RWPE1 (cell line): ENCODE measurements around the gene THBS2.

ENCODE experiments used
- CTCF ChIA-PET: fragments of 350-600 bp; sonication (Branson Sonifier 250); formaldehyde crosslinking; extraction: SDS; loops from one replicate; lab custom pipeline; 2021; lab: Yijun Ruan, JAX
- POLR2A ChIA-PET: fragments of 400-600 bp; formaldehyde crosslinking; extraction: SDS; loops from one replicate; lab custom pipeline; 2020; ENCODE audit warnings: antibody characterized with exemption; ENCODE audit not compliant: low non-redundant PET; lab: Yijun Ruan, JAX
- DNase-seq: peaks from one replicate; pipeline ENCODE4 v3.0.0; 2012; ENCODE audit warnings: low spot score
- H3K27ac ChIP-seq: fragments of 450-650 bp; 2 replicates; pipeline ENCODE4 v1.5.1; 2017
- TF ChIP-seq, protein P1 (sequence below): fragments of 450-650 bp; conservative IDR thresholded peaks from 2 replicates; pipeline ENCODE4 v1.5.1; 2017; ENCODE audit warnings: low read depth, mild to moderate bottlenecking

THBS2 gene

DNA sequence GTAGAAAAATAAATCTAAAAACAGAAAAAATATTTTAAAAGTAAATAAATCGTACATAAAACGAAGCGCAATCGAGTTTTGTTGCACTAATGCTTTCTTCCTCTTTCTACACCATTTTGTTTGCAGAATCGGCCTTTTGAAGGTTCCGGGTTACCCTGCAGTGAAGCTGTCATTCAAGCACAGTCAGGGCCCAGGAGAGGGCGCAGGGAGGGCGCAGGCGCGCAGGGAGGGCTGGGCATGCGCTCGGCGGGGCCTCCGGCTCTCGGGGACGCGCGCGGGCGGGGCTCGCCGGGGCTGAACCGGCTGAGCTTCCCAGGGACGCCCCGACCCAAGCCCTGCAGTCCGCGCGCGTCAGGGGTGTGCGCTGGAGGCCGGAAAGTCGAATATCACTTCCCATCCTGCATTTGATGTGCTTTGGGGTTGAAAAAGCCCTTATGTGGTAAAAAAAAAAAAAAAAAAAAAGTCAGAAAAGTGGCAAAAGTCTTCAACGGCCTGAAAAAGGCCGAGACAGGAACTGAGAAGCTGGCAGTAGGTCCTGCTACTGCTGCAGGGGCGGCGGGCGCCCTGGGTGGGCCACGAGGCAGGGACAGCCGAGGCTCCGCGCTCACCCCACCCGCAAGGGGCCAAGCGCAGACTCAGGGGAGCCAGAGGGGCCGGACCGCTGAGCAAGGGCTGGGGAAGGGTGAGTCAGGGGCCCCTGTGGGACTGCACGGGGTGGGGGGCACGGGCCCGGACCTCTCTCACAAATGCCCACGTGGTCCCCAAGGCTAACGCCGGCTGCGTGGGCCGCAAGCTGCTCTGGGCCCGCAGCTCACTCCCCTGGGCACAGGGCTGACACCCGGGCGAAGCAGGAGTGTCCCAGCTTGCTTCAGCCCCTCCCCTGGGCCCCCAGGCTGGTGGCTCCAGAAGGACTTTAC is 40.5 kb downstream of the THBS2 start:
- peak overlapping the region; percentile 90 for H3K27ac ChIP-seq
- TF ChIP-seq, protein P1, sequence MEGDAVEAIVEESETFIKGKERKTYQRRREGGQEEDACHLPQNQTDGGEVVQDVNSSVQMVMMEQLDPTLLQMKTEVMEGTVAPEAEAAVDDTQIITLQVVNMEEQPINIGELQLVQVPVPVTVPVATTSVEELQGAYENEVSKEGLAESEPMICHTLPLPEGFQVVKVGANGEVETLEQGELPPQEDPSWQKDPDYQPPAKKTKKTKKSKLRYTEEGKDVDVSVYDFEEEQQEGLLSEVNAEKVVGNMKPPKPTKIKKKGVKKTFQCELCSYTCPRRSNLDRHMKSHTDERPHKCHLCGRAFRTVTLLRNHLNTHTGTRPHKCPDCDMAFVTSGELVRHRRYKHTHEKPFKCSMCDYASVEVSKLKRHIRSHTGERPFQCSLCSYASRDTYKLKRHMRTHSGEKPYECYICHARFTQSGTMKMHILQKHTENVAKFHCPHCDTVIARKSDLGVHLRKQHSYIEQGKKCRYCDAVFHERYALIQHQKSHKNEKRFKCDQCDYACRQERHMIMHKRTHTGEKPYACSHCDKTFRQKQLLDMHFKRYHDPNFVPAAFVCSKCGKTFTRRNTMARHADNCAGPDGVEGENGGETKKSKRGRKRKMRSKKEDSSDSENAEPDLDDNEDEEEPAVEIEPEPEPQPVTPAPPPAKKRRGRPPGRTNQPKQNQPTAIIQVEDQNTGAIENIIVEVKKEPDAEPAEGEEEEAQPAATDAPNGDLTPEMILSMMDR, result peak; percentile 60
- CTCF ChIA-PET, result interaction anchor here (0.5 to 1.1 kb wide), 8 partner anchors 130 to 1337 kb away, joined by 3 to 7 read pairs (median 4); no protein-coding TSS in a partner anchor
- POLR2A ChIA-PET, result interaction anchor here (0.6 to 0.7 kb wide), 3 partner anchors 49 to 75 kb away, joined by 3 to 5 read pairs (median 4); no protein-coding TSS in a partner anchor
- peak; percentile 93 for DNase-seq

DNA sequence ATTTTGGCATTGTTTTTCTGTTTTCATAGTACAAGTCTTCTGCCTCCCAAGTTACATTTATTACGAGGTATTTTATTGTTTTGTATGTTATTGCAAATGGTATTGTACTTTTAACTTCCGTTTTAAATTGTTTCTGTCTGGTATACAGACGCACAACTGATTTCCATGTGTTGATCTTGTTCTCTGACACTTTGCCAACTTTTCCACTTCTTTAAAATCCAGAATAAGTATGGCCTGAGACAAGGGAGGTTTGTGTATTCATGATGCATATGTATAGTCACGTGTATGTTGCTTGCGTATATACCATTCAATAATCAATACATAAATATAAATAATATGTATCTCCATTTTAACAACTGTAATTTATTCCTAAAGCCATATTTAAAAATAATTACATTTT is 41.2 kb downstream of the THBS2 start:
- TF ChIP-seq, protein P1, result no peak
- DNase-seq, result no peak
- POLR2A ChIA-PET, result interaction anchor here (0.7 kb wide), 1 partner anchor 49 kb away, joined by 5 read pairs; no protein-coding TSS in a partner anchor
- CTCF ChIA-PET, result interaction anchor here (0.6 to 1.1 kb wide), 3 partner anchors 131 to 142 kb away, joined by 3 to 5 read pairs (median 4); no protein-coding TSS in a partner anchor
- H3K27ac ChIP-seq, result no peak overlapping the region

DNA sequence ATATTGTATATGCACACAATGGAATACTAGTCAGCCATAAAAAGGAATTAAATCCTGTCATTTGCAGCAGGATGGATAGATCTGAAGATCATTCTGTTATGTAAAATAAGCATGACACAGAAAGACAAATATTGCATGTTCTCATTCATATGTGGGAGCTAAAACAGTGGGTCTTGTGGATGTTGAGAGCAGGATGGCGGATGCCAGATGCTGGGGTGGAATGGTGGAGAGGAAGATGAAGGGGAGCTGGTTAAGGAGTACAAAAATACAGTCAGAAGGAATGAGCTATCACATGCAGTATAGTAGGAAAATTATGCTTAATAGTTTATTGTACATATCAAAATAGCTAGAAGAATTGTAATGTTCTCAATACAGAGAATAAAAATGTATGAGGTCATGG is 41.8 kb downstream of the THBS2 start:
- no peak for DNase-seq
- TF ChIP-seq, protein P1, result no peak
- CTCF ChIA-PET, result no interaction called here
- H3K27ac ChIP-seq, result no peak overlapping the region
- POLR2A ChIA-PET, result no interaction called here

DNA sequence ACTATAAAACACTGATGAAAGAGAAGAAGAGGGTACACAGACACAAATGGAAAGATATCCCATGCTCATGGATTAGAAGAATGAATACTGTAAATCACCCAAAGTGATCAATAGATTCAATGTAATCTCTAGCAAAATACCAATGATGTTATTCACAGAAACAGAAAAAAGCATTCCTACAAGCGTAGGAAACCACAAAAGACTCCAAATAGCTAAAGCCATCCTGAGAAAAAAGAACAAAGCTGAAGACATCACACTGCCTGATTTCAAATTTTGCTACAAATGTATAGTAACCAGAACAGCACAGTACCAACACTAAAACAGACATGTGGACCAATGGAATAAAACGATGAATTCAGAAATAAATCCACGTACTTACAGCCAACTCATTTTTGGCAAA is 43.0 kb downstream of the THBS2 start:
- TF ChIP-seq, protein P1, result no peak
- no peak for DNase-seq
- CTCF ChIA-PET, result interaction anchor here (0.6 kb wide), 1 partner anchor 855 kb away, joined by 3 read pairs; no protein-coding TSS in a partner anchor
- no peak overlapping the region for H3K27ac ChIP-seq
- POLR2A ChIA-PET, result no interaction called here

DNA sequence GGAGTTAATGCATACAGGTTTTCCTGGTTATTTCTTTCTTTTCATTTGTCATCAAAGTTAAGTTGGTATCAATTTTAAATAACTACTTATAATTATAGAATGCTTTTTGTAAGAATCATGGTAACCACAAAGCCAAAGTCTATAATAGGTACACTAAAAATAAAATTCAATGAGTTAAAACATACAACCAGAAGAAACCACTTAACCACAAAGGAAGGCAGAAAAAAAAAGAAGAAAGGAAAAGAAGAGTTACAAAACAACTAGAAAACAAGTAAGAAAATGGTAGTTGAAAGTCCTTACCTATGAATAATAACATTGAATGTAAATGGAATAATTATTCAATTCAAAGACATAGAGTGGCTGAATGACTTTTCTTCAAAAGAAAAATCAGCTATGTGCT is 45.6 kb downstream of the THBS2 start:
- H3K27ac ChIP-seq, result no peak overlapping the region
- DNase-seq, result no peak
- POLR2A ChIA-PET, result no interaction called here

DNA sequence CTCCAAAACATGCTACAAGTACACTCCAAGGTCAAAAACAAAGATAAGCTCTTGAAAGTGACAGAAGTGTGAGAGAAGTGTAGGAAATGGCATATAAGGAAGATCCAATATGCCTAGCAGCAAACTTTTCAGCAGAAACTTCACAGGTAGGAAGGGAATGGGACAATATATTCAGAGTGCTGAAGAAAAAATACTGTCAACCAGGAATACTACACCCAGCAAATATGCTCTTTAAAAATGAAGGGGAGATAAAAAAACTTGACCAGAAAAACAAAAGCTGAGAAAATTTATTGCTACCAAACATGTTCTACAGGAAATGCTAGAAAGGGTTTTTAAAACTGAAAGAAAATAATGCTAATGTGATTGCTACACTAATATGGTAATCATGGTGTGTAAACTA is 46.2 kb downstream of the THBS2 start:
- CTCF ChIA-PET, result interaction anchor here (0.8 kb wide), 1 partner anchor 1263 kb away, joined by 4 read pairs; no protein-coding TSS in a partner anchor
- TF ChIP-seq, protein P1, result no peak

More for the DNA sequence above, 45.6 kb downstream of the THBS2 start:
- CTCF ChIA-PET, result interaction anchor here (0.8 kb wide), 1 partner anchor 1263 kb away, joined by 4 read pairs; no protein-coding TSS in a partner anchor
- TF ChIP-seq, protein P1, result no peak

More for the DNA sequence above, 46.2 kb downstream of the THBS2 start:
- no peak overlapping the region for H3K27ac ChIP-seq
- no peak for DNase-seq
- POLR2A ChIA-PET, result no interaction called here
